NCI-H345 treated with DMSO at 0.1 percent for 48 hours (cell line): ENCODE measurements around the gene GNAT2.
"Not testable (repeated sequence)": the region's sequence is repeated elsewhere in the genome, so short reads cannot be mapped to it uniquely, and the experiment has no call there.

Experiments
- DNase-seq: peaks from one replicate; lab custom pipeline; 2025; ENCODE audit not compliant: unreplicated experiment; lab: John Stamatoyannopoulos, UW

Gene GNAT2

GRCh38 chr1:109619576-109620400, at the start of gene GNAT2, which contains the start of gene AMPD2:
GNAT2 (minus strand) TSS chr1:109619616; CDS start chr1:109612870, 6,746 bp downstream.
AMPD2 (plus strand) TSS chr1:109619837; CDS start chr1:109621176, 1,339 bp downstream.
- DNase-seq = peak; percentile 38

- no peak for DNase-seq
These were observed 48.8 kb upstream of the GNAT2 start for GRCh38 chr1:109668123-109668775.

- peak; percentile 15 for DNase-seq
These were observed 48.2 kb upstream of the GNAT2 start, which contains the start of gene GSTM2 for GRCh38 chr1:109667452-109668122. GSTM2 (plus strand) TSS chr1:109668057; CDS start chr1:109668116, 59 bp downstream.

- no peak for DNase-seq
These were observed 45.3 kb upstream of the GNAT2 start for GRCh38 chr1:109664671-109665070.

- no peak for DNase-seq
These were observed 42.0 kb upstream of the GNAT2 start for GRCh38 chr1:109661391-109661790.

GRCh38 chr1:109660691-109661026, 41.2 kb upstream of the GNAT2 start:
- DNase-seq = not testable (repeated sequence)

GRCh38 chr1:109659997-109660690, 40.7 kb upstream of the GNAT2 start:
- no peak for DNase-seq

- no peak for DNase-seq
These were observed 39.7 kb upstream of the GNAT2 start for GRCh38 chr1:109659145-109659544.

GRCh38 chr1:109658533-109659042, 39.2 kb upstream of the GNAT2 start:
- no peak for DNase-seq

GRCh38 chr1:109657970-109658369, 38.6 kb upstream of the GNAT2 start:
- no peak for DNase-seq

GRCh38 chr1:109657395-109657794, 38.0 kb upstream of the GNAT2 start:
- no peak for DNase-seq

GRCh38 chr1:109655615-109656519, 36.5 kb upstream of the GNAT2 start, which contains the start of gene GSTM4:
GSTM4 (plus strand) TSS chr1:109656099; CDS start chr1:109656390, 291 bp downstream.
- peak; percentile 46 for DNase-seq

GRCh38 chr1:109654519-109654918, 35.1 kb upstream of the GNAT2 start:
- no peak for DNase-seq

GRCh38 chr1:109653306-109653705, 33.9 kb upstream of the GNAT2 start:
- no peak for DNase-seq

- DNase-seq = no peak
These were observed 33.0 kb upstream of the GNAT2 start for GRCh38 chr1:109652402-109652801.

GRCh38 chr1:109650609-109651008, 31.2 kb upstream of the GNAT2 start:
- DNase-seq = no peak

GRCh38 chr1:109649491-109649914, 30.1 kb upstream of the GNAT2 start:
- no peak for DNase-seq

- no peak for DNase-seq
These were observed 25.3 kb upstream of the GNAT2 start for GRCh38 chr1:109644670-109645069.

GRCh38 chr1:109643385-109644230, 24.2 kb upstream of the GNAT2 start:
- no peak for DNase-seq
